ENCODE measurements around the gene COLEC11.
A peak's percentile ranks its signal among the peaks of the same experiment; 100 is the strongest.
"Not testable (repeated sequence)": the region's sequence is repeated elsewhere in the genome, so short reads cannot be mapped to it uniquely, and the experiment has no call there.

COLEC11 gene

GRCh38 chr2:3633089-3633981, 38.4 kb downstream of the COLEC11 start:
- Mint-ChIP-seq H3K9me3 (no peaks in the 10 kb centered on the region), H3K27ac (no peak overlapping the region), H3K4me3 (no peak overlapping the region), H3K27me3 (peaks cover 19% of the 10 kb centered on the region), H3K4me1 (ENCODE audit: low read depth) (no peaks in the 10 kb centered on the region), H3K36me3 (ENCODE audit: low read depth) (no peaks in the 10 kb centered on the region)
- no peak for DNase-seq

GRCh38 chr2:3633982-3634595, 39.2 kb downstream of the COLEC11 start:
- Mint-ChIP-seq H3K4me1 (ENCODE audit: low read depth) (no peaks in the 10 kb centered on the region), H3K36me3 (ENCODE audit: low read depth) (no peaks in the 10 kb centered on the region), H3K4me3 (no peak overlapping the region), H3K27me3 (peaks cover 19% of the 10 kb centered on the region), H3K9me3 (no peaks in the 10 kb centered on the region), H3K27ac (no peak overlapping the region)
- no peak for DNase-seq

GRCh38 chr2:3634596-3635121, 39.7 kb downstream of the COLEC11 start:
- no peak overlapping the region for H3K27ac Mint-ChIP-seq
- no peak overlapping the region for H3K4me3 Mint-ChIP-seq
- no peaks in the 10 kb centered on the region for H3K9me3 Mint-ChIP-seq
- no peak for DNase-seq
- H3K4me1 Mint-ChIP-seq (ENCODE audit: low read depth) = no peaks in the 10 kb centered on the region
- peaks cover 19% of the 10 kb centered on the region for H3K27me3 Mint-ChIP-seq
- no peaks in the 10 kb centered on the region for H3K36me3 Mint-ChIP-seq (ENCODE audit: low read depth)

- DNase-seq = peak; percentile 14
- H3K27ac Mint-ChIP-seq = no peak overlapping the region
- peaks cover 19% of the 10 kb centered on the region for H3K27me3 Mint-ChIP-seq
Observed at GRCh38 chr2:3635171-3635974, 40.5 kb downstream of the COLEC11 start.

GRCh38 chr2:3635975-3636327, 41.0 kb downstream of the COLEC11 start:
- H3K4me1 Mint-ChIP-seq (ENCODE audit: low read depth); DNase-seq; H3K9me3 Mint-ChIP-seq; H3K36me3 Mint-ChIP-seq (ENCODE audit: low read depth); H3K27ac Mint-ChIP-seq; H3K4me3 Mint-ChIP-seq: not testable (repeated sequence)
- H3K27me3 Mint-ChIP-seq = peaks cover 19% of the 10 kb centered on the region

More at GRCh38 chr2:3635171-3635974, 40.5 kb downstream of the COLEC11 start:
- Mint-ChIP-seq H3K36me3 (ENCODE audit: low read depth) (no peaks in the 10 kb centered on the region), H3K4me3 (no peak overlapping the region), H3K9me3 (no peaks in the 10 kb centered on the region), H3K4me1 (ENCODE audit: low read depth) (no peaks in the 10 kb centered on the region)

GRCh38 chr2:3636586-3637310, 41.8 kb downstream of the COLEC11 start:
- Mint-ChIP-seq H3K36me3 (ENCODE audit: low read depth) (no peaks in the 10 kb centered on the region), H3K4me3 (no peak overlapping the region), H3K4me1 (ENCODE audit: low read depth) (no peaks in the 10 kb centered on the region)

GRCh38 chr2:3637311-3637675, 42.4 kb downstream of the COLEC11 start:
- H3K4me3 Mint-ChIP-seq = no peak overlapping the region
- DNase-seq = no peak
- H3K27ac Mint-ChIP-seq = no peak overlapping the region
- no peaks in the 10 kb centered on the region for H3K9me3 Mint-ChIP-seq
- no peaks in the 10 kb centered on the region for H3K4me1 Mint-ChIP-seq (ENCODE audit: low read depth)
- peaks cover 19% of the 10 kb centered on the region for H3K27me3 Mint-ChIP-seq
- H3K36me3 Mint-ChIP-seq (ENCODE audit: low read depth) = no peaks in the 10 kb centered on the region

More at GRCh38 chr2:3636586-3637310, 41.8 kb downstream of the COLEC11 start:
- Mint-ChIP-seq H3K9me3 (no peaks in the 10 kb centered on the region), H3K27me3 (peaks cover 19% of the 10 kb centered on the region), H3K27ac (no peak overlapping the region)
- peak; percentile 16 for DNase-seq

GRCh38 chr2:3637692-3638455, 43.0 kb downstream of the COLEC11 start:
- H3K4me1 Mint-ChIP-seq (ENCODE audit: low read depth) = no peaks in the 10 kb centered on the region
- no peak overlapping the region for H3K4me3 Mint-ChIP-seq
- no peak for DNase-seq
- H3K27ac Mint-ChIP-seq = no peak overlapping the region
- H3K27me3 Mint-ChIP-seq = peaks cover 19% of the 10 kb centered on the region
- no peaks in the 10 kb centered on the region for H3K36me3 Mint-ChIP-seq (ENCODE audit: low read depth)
- no peaks in the 10 kb centered on the region for H3K9me3 Mint-ChIP-seq

- Mint-ChIP-seq H3K36me3 (ENCODE audit: low read depth) (no peaks in the 10 kb centered on the region), H3K27ac (no peak overlapping the region), H3K4me1 (ENCODE audit: low read depth) (no peaks in the 10 kb centered on the region), H3K9me3 (no peaks in the 10 kb centered on the region), H3K27me3 (peaks cover 19% of the 10 kb centered on the region), H3K4me3 (no peak overlapping the region)
- peak; percentile 22 for DNase-seq
Observed at GRCh38 chr2:3638456-3638810, 43.5 kb downstream of the COLEC11 start.

GRCh38 chr2:3639015-3639630, 44.2 kb downstream of the COLEC11 start:
- H3K9me3 Mint-ChIP-seq = no peaks in the 10 kb centered on the region
- H3K36me3 Mint-ChIP-seq (ENCODE audit: low read depth) = no peaks in the 10 kb centered on the region
- H3K27me3 Mint-ChIP-seq = peaks cover 19% of the 10 kb centered on the region
- no peak overlapping the region for H3K27ac Mint-ChIP-seq
- no peak for DNase-seq
- H3K4me3 Mint-ChIP-seq = no peak overlapping the region
- no peaks in the 10 kb centered on the region for H3K4me1 Mint-ChIP-seq (ENCODE audit: low read depth)

GRCh38 chr2:3639653-3640052, 44.7 kb downstream of the COLEC11 start:
- Mint-ChIP-seq H3K27ac (no peak overlapping the region), H3K9me3 (no peaks in the 10 kb centered on the region), H3K4me1 (ENCODE audit: low read depth) (no peaks in the 10 kb centered on the region), H3K4me3 (no peak overlapping the region), H3K27me3 (peaks cover 19% of the 10 kb centered on the region), H3K36me3 (ENCODE audit: low read depth) (no peaks in the 10 kb centered on the region)
- peak; percentile 14 for DNase-seq

- no peak overlapping the region for H3K27ac Mint-ChIP-seq
- DNase-seq = peak; percentile 19
- H3K36me3 Mint-ChIP-seq (ENCODE audit: low read depth) = no peaks in the 10 kb centered on the region
- no peak overlapping the region for H3K4me3 Mint-ChIP-seq
- no peaks in the 10 kb centered on the region for H3K9me3 Mint-ChIP-seq
- no peaks in the 10 kb centered on the region for H3K4me1 Mint-ChIP-seq (ENCODE audit: low read depth)
- peaks cover 14% of the 10 kb centered on the region for H3K27me3 Mint-ChIP-seq
Observed at GRCh38 chr2:3641181-3641580, 46.3 kb downstream of the COLEC11 start.

GRCh38 chr2:3641841-3642421, 47.0 kb downstream of the COLEC11 start:
- Mint-ChIP-seq H3K9me3 (no peaks in the 10 kb centered on the region), H3K4me1 (ENCODE audit: low read depth) (no peaks in the 10 kb centered on the region), H3K36me3 (ENCODE audit: low read depth) (no peaks in the 10 kb centered on the region), H3K27ac (no peak overlapping the region), H3K27me3 (peaks cover 11% of the 10 kb centered on the region), H3K4me3 (no peak overlapping the region)
- DNase-seq = peak; percentile 15

Data from activated T-cell treated with anti-CD3 and anti-CD28 coated beads, Interleukin-2, amount 50 U/mL, for 24 hours (primary cell).